HFF-Myc (cell line): ENCODE data around the gene NCR3LG1.

ENCODE experiments used
- DNase-seq: peaks from one replicate; pipeline ENCODE4 v3.0.0-alpha.2; 2011; ENCODE audit warnings: low read depth; ENCODE audit errors: extremely low read depth
- H3K4me3 ChIP-seq: replicated peaks from 2 replicates; pipeline ENCODE4 v1.5.1; 2011; ENCODE audit warnings: low read depth, mild to moderate bottlenecking, control low read depth, low read length
- CTCF ChIP-seq: IDR thresholded peaks from 2 replicates; pipeline ENCODE4 v1.5.1; 2012; ENCODE audit warnings: mild to moderate bottlenecking, low read depth, low read length, control low read depth; ENCODE audit errors: missing control alignments

NCR3LG1 gene

DNA sequence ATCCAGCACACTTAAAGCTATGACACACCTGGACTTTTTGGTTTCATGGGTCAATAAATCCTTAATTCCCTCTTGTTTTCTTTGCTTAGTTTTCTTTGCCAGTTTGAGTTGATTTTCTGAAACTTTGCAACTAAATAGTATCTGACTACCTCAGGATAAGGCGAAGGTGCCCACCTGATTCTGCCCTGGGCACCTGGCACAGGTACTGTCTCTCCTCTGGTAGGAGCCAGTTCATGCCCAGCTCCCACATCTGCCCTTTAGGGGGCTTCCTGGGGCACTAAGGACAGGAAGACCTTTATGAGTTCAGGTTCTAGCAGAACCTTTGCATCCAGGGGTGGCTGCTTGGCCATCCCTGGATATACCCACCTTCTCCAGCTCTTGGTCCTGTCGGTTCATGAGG, 56.4 kb downstream of the NCR3LG1 start:
- H3K4me3 ChIP-seq: no peak overlapping the region
- DNase-seq: no peak
- no peak for TF ChIP-seq CTCF

DNA sequence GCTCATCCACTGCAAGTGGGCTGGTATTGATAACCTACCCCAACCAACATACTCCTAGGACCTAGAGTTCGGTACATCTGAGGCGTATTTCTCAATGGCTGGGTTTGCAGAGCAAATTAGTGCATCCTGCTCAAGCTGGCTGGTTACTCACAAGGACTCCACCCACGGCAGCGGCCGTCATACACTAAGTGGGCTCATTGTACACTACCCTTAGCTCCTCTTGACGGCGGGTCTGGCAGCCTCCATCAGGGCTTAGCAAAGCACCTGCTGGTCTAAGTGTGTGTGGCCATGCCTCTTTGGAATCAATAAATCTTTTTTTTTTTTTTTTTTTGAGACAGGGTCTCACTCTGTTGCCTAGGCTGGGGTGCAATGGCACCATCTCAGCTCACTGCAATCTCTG, 57.0 kb downstream of the NCR3LG1 start:
- TF ChIP-seq CTCF: no peak
- no peak for DNase-seq
- H3K4me3 ChIP-seq: no peak overlapping the region

DNA sequence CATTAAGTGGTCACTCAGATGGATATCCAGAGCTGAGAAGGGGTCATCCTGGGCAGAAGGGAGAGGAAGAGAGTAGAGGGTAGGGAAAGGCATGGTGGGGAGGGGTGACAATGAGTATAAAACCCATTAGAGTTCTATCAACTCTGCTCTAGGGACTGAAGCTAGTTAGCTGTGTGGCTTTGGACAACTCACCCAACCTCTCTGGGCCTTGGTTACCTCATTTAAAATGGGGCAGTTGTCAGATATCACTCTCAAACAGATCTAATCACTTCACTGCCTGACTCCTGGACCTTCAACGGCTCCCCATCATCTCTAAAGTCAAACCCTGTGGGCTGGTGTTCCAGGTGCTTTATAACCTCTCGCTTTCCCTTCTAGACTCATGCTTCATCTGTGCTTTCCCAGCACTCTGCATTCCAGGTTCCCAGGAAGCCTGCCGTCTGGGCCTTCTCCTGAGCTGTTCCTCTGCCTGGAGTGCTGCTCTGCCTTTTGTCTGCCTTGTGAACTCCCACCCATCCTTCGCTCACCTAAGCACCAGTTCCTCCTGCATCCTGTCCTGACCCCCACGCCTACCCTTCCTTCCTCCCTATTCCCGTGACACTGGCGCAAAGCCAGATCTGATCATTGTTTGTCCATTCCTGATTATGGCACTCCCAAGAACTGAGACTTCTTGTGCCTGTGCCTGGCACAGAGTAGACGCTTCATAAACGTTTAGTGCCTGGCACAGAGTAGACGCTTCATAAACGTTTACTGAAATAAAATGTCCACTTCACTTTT, 59.2 kb downstream of the NCR3LG1 start:
- H3K4me3 ChIP-seq: no peak overlapping the region
- no peak for DNase-seq
- no peak for TF ChIP-seq CTCF

DNA sequence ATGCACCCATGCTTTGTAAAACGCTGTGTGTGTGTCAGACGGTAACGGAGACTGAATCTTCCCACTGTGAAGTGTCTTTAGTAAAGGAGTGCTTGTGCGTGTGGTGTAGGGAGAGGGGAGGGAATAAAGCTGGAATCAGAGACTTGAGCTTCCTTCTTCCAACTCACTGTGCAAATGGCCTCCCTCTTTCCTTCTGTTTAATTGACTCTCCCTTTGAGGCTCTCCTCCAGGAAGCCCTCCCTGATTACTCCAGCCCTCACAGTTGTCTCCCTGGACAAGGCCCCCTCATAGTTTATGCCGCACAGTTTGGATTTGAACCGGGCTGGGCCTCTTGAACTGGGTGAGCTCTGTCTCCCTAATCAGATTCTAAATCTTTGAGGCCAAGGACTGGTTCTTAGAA, 59.8 kb downstream of the NCR3LG1 start:
- no peak for TF ChIP-seq CTCF
- DNase-seq: no peak
- no peak overlapping the region for H3K4me3 ChIP-seq

DNA sequence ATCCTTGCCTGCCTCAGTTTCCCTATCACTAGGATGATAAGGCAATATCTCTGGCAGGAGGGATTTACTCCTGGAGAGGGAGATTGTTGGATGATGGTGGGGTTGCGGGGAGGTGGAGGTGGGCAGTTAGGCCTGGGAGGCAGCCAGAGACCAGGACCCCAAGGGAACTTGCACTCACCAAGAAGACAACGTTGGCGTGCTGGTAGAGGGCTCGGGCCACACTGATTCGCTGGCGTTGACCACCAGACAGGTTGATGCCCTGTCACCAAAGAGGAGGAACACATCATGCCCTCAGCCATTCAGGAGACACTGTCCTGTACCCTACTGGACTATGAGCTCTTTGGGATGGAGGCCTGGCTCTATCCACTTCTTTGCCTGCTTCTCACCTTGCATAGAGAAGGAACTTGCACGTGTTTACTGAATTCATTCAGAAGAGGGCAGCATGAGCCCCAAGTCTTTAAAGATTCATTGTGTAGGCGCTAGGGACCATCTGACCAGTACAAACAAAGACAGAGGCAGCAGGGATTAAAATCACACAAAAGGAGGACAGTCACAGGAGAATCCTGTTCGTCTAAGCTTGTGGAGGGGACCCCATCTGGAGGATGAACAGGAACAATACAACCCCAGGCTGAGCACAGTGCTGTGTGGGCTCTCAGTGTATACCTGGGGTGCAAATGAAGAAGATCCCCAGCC, 61.0 kb downstream of the NCR3LG1 start:
- TF ChIP-seq CTCF: no peak
- DNase-seq: no peak
- H3K4me3 ChIP-seq: no peak overlapping the region

DNA sequence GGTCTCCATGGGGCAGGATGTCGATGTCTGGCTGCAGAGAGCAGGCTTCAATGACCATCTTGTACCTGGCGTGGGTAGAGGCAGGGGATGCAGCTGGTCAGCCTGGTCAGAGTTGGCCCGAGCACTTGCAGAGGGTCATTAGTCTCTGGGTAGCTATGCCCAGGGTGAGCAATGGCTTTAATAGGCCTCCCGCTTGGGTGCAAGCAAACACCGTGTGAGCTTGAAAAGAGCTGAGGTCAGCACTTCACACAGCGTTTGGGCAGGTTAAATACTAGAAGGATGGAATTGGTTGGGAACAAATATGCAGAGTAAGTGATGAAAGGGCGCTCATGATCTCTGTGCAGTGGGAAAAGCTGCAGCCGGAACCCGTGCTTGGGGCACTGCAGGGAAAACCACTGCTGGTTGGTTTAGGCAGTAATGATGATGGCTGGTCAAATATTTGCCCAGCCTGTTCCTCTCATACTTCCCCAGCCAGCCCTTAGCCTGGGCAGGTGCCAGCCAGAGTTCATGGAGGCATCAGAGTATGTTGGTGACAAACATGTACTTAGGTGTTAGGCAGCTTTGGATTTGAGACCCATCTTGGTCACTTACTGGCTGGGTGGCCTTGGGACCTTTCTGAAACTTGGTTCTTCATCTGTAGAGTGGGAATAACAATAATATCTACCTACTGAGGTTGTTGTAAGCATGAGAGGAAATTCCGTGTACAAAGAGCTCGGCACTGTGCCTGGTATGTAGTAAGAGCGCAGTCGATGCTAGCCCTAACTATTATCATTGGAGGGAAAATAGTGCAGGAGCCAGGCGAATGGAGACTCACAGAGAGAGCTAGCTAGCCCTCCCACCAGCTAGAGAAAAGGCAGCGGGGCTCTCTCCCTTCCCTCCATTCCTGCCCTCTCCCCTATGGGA, 62.1 kb downstream of the NCR3LG1 start:
- TF ChIP-seq CTCF: no peak
- H3K4me3 ChIP-seq: no peak overlapping the region
- DNase-seq: no peak
